GM12878 (cell line): Measurements from ENCODE around the gene SORT1. TPM values are rescaled to one million over a fixed set of nuclear protein-coding genes. Genes with fewer than 3 reads are reported as not detected.

ENCODE experiments used
- ATAC-seq: fragments of 200-7000 bp; cut with Tn5 transposase; 3 replicates; pipeline ENCODE4 v1.9.1; 2020; ENCODE audit warnings: mild to moderate bottlenecking, moderate library complexity
- BruUV-seq: library from RNA; stranded (reverse); fragments of 400-500 nt; replicated peaks from 2 replicates; lab custom pipeline; 2021; lab: Mats Ljungman, UMichigan
- CTCF ChIA-PET: fragments of 300-600 bp; sonication (Branson Sonifier 250); formaldehyde crosslinking; extraction: SDS; loops from one replicate; lab custom pipeline; 2021; ENCODE audit warnings: inconsistent platforms; lab: Yijun Ruan, JAX
- POLR2A ChIA-PET: fragments of 350-600 bp; formaldehyde crosslinking; extraction: SDS; loops from one replicate; lab custom pipeline; 2021; ENCODE audit warnings: inconsistent platforms; lab: Charles Lee
- RAD21 ChIA-PET: fragments of 300-600 bp; sonication (Branson Sonifier 250); formaldehyde crosslinking; loops from one replicate; lab custom pipeline; 2023; ENCODE audit warnings: antibody characterized with exemption; ENCODE audit not compliant: unreplicated experiment; lab: Charles Lee
- SMC1A ChIA-PET: fragments of 300-600 bp; sonication (Branson Sonifier 250); formaldehyde crosslinking; loops from one replicate; lab custom pipeline; 2023; ENCODE audit not compliant: unreplicated experiment, uncharacterized antibody; lab: Charles Lee
- DNase-seq: peaks from one replicate; pipeline ENCODE4 v3.0.0-alpha.2; 2011; ENCODE audit warnings: low read depth, low spot score
- FAIRE-seq: peaks from 3 replicates; lab custom pipeline; 2011; peaks lifted over from hg19 to GRCh38; lab: Jason Lieb, UNC
- H2AFZ ChIP-seq: 2 replicates; pipeline ENCODE4 v1.6.0; 2011; ENCODE audit warnings: low read depth, low read length, control low read depth; ENCODE audit not compliant: control insufficient read depth
- H3K27ac ChIP-seq: 2 replicates; pipeline ENCODE4 v1.5.1; 2011; ENCODE audit warnings: control low read depth; ENCODE audit not compliant: control insufficient read depth, insufficient read depth
- H3K27me3 ChIP-seq, 2 experiments: replicated peaks in 1 of 2; 2 replicates each; pipeline versions ENCODE4 v1.6.0 to v1.6.1; 2011; ENCODE audit warnings: low read length in 1 of 2; ENCODE audit not compliant: control insufficient read depth in 2 of 2, insufficient read depth in 2 of 2
- H3K36me3 ChIP-seq, 2 experiments: 2 replicates each; pipeline ENCODE4 v1.5.1; 2011; ENCODE audit warnings: low read length in 1 of 2; ENCODE audit not compliant: control insufficient read depth in 2 of 2, insufficient read depth in 2 of 2
- H3K4me1 ChIP-seq: 2 replicates; pipeline ENCODE4 v1.6.1; 2011; ENCODE audit warnings: mild to moderate bottlenecking, low read length, moderate library complexity, mixed read lengths; ENCODE audit not compliant: control insufficient read depth, insufficient read depth
- H3K4me2 ChIP-seq: 2 replicates; pipeline ENCODE4 v1.6.0; 2011; ENCODE audit warnings: control low read depth; ENCODE audit not compliant: control insufficient read depth, insufficient read depth
- H3K4me3 ChIP-seq: fragments of 200-600 bp; sonication (generic); 2 replicates; pipeline ENCODE4 v1.5.1; 2016
- H3K79me2 ChIP-seq: 2 replicates; pipeline ENCODE4 v1.6.0; 2011; ENCODE audit warnings: low read length; ENCODE audit not compliant: control insufficient read depth, insufficient read depth
- H3K9ac ChIP-seq: 2 replicates; pipeline ENCODE4 v1.8.0; 2011; ENCODE audit warnings: low read length, control low read depth, mixed read lengths; ENCODE audit not compliant: control insufficient read depth, insufficient read depth
- H3K9me3 ChIP-seq: replicated peaks from 3 replicates; pipeline ENCODE4 v1.5.1; 2011; ENCODE audit warnings: mild to moderate bottlenecking, low read length; ENCODE audit not compliant: control insufficient read depth, insufficient read depth
- H4K20me1 ChIP-seq: 2 replicates; pipeline ENCODE4 v1.6.0; 2011; ENCODE audit not compliant: control insufficient read depth, insufficient read depth
- CBFB ChIP-seq: IDR thresholded peaks from 2 replicates; pipeline ENCODE4 v1.6.1; 2016; ENCODE audit warnings: antibody characterized with exemption, low read depth
- CBX5 ChIP-seq: sonication (generic); IDR thresholded peaks from 2 replicates; pipeline ENCODE4 v1.6.1; 2016; ENCODE audit warnings: low read depth, moderate library complexity, mild to moderate bottlenecking, inconsistent platforms
- DPF2 ChIP-seq: fragments of 450-650 bp; IDR thresholded peaks from 2 replicates; pipeline ENCODE4 v1.6.1; 2017; ENCODE audit warnings: mild to moderate bottlenecking
- E4F1 ChIP-seq: fragments of 450-650 bp; IDR thresholded peaks from 2 replicates; pipeline ENCODE4 v1.6.1; 2018; ENCODE audit warnings: borderline replicate concordance, mild to moderate bottlenecking; ENCODE audit not compliant: partially characterized antibody
- EED ChIP-seq: sonication (generic); IDR thresholded peaks from 2 replicates; pipeline ENCODE4 v1.6.1; 2016; ENCODE audit warnings: antibody characterized with exemption, low read depth
- FOXK2 ChIP-seq: fragments of 450-650 bp; IDR thresholded peaks from 2 replicates; pipeline ENCODE4 v1.6.1; 2017; ENCODE audit warnings: mild to moderate bottlenecking, moderate library complexity
- HCFC1 ChIP-seq: fragments of 150-350 bp; IDR thresholded peaks from 2 replicates; pipeline ENCODE4 v1.6.1; 2014; ENCODE audit warnings: low read length
- HDAC2 ChIP-seq: fragments of 200-600 bp; sonication (generic); IDR thresholded peaks from 2 replicates; pipeline ENCODE4 v1.6.1; 2017
- JUNB ChIP-seq: IDR thresholded peaks from 2 replicates; pipeline ENCODE4 v1.6.1; 2016; ENCODE audit warnings: antibody characterized with exemption, mild to moderate bottlenecking
- KDM1A ChIP-seq: fragments of 200-600 bp; sonication (generic); IDR thresholded peaks from 2 replicates; pipeline ENCODE4 v1.6.1; 2016; ENCODE audit warnings: borderline replicate concordance
- MYC ChIP-seq: IDR thresholded peaks from 2 replicates; pipeline ENCODE4 v1.6.1; 2011; ENCODE audit warnings: mild to moderate bottlenecking, low read length, moderate library complexity, inconsistent platforms; ENCODE audit not compliant: insufficient read depth, insufficient replicate concordance, insufficient read length, severe bottlenecking
- NR2C1 ChIP-seq: fragments of 450-650 bp; IDR thresholded peaks from 2 replicates; pipeline ENCODE4 v1.6.1; 2017; ENCODE audit warnings: antibody characterized with exemption, mild to moderate bottlenecking, moderate library complexity
- NR2C2 ChIP-seq: IDR thresholded peaks from 2 replicates; pipeline ENCODE4 v1.6.1; 2011; ENCODE audit warnings: borderline replicate concordance, low read depth; ENCODE audit not compliant: control insufficient read depth, insufficient read length
- NR2F1 ChIP-seq: fragments of 450-650 bp; conservative IDR thresholded peaks from 2 replicates; pipeline ENCODE4 v1.6.1; 2017; ENCODE audit warnings: mild to moderate bottlenecking
- PAX8 ChIP-seq: fragments of 450-650 bp; IDR thresholded peaks from 2 replicates; pipeline ENCODE4 v1.6.1; 2017; ENCODE audit warnings: mild to moderate bottlenecking, moderate library complexity
- PBX3 ChIP-seq: IDR thresholded peaks from 2 replicates; pipeline ENCODE4 v1.6.1; 2011; ENCODE audit warnings: mild to moderate bottlenecking, low read depth, low read length, moderate library complexity; ENCODE audit not compliant: insufficient replicate concordance
- PML ChIP-seq: IDR thresholded peaks from 2 replicates; pipeline ENCODE4 v1.6.1; 2012; ENCODE audit warnings: low read length, inconsistent platforms
- POU2F2 ChIP-seq: IDR thresholded peaks from 3 replicates; pipeline ENCODE4 v1.6.1; 2011; ENCODE audit warnings: low read depth, mild to moderate bottlenecking, low read length, borderline replicate concordance
- RBBP5 ChIP-seq: fragments of 200-600 bp; sonication (generic); conservative IDR thresholded peaks from 2 replicates; pipeline ENCODE4 v1.6.1; 2016
- SMAD1 ChIP-seq: fragments of 450-650 bp; IDR thresholded peaks from 2 replicates; pipeline ENCODE4 v1.6.1; 2018; ENCODE audit warnings: mild to moderate bottlenecking, low read depth; ENCODE audit not compliant: partially characterized antibody
- SMC3 ChIP-seq: IDR thresholded peaks from 2 replicates; pipeline ENCODE4 v1.6.1; 2011; ENCODE audit warnings: low read length, improper control_type of control experiment, borderline replicate concordance
- SRF ChIP-seq, 2 experiments: IDR thresholded peaks; 2 replicates each; pipeline ENCODE4 v1.6.1; 2011; ENCODE audit warnings: low read depth in 2 of 2, low read length in 2 of 2, mild to moderate bottlenecking in 1 of 2, moderate library complexity in 1 of 2
- ZNF622 ChIP-seq: fragments of 450-650 bp; IDR thresholded peaks from 2 replicates; pipeline ENCODE4 v1.6.1; 2017; ENCODE audit warnings: mild to moderate bottlenecking, inconsistent platforms
- WGBS: methylation state at CpG from one replicate; pipeline ENCODE4 v1.1.6; 2016; ENCODE audit warnings: low lambda C conversion rate; ENCODE audit not compliant: insufficient replicate concordance, insufficient coverage; ENCODE audit errors: missing lambda C conversion rate; 5-methylcytosine and 5-hydroxymethylcytosine counted together
- in situ Hi-C: fragments of 300-500 bp; cut with MboI; formaldehyde crosslinking; loops from 9 replicates; pipeline ENCODE4 v1.14.3; 2018; ENCODE audit warnings: mixed read lengths
- intact Hi-C: fragments of 100-400 bp; cut with micrococcal nuclease; formaldehyde crosslinking; loops from one replicate; pipeline ENCODE4 v1.14.2; 2022; ENCODE audit not compliant: unreplicated experiment
- polyA plus RNA-seq, 11 experiments: library from polyadenylated mRNA; depleted of rRNA in 4 of 11; unstranded in 6 of 11; stranded (reverse) in 5 of 11; fragments of >200 nt; fragmentation: Nextera tagmentation in 4 of 11; fragmentation: Illumina TruSeq in 1 of 11; extraction: Ambion mirVana in 4 of 11; extraction: Trizol in 1 of 11; gene quantifications; 1 replicate in 1 of 11; 2 replicates in 10 of 11; pipeline versions ENCODE4 v1.2.1 to v1.2.3, GENCODE V29; 2011 to 2016; ENCODE audit warnings: inconsistent platforms in 2 of 11, missing spikeins in 2 of 11, low read depth in 1 of 11
- total RNA-seq, 4 experiments: library from RNA; depleted of rRNA in 3 of 4; stranded (reverse); fragments of >200 nt in 3 of 4; fragmentation: Illumina TruSeq in 1 of 4; extraction: Trizol in 1 of 4; gene quantifications; 2 replicates each; pipeline versions ENCODE4 v1.2.1 to v1.2.3, GENCODE V29; 2013 to 2021

The SORT1 gene
- total and polyA plus RNA-seq, 10 of the 15 experiments (the other 5 are each of a cell fraction or from before 2014, with no cell fraction given), result 0.06 to 1.9 (median 0.33) TPM; not detected in 1

DNA sequence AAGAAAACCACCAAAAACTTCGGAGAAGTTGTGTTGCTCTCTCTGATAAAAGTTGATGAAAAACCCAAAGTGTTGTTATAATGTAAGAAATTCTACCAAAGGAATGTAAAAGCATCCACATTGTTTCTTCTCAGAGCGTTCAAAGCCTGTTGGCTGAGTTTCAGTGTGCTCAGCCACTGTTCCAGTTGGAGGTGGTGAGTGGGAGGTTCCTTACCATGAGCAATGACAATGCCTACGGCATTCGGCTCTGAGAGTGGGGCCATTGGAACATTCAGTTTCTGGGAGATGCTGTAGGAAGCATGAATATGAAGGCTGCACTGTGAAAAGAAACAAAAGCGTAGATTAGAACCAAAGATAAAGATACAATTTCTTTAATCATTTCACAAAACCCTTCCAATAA lies 70.4 kb downstream of the SORT1 start (continued):
- TF ChIP-seq SRF (IDR thresholded peaks at IDR 0.05; ENCODE audit: low read depth in 2 of 2, low read length in 2 of 2) (no peak), DPF2 (no peak), PML (no peak), ZNF622 (no peak), RBBP5 (no peak), PAX8 (no peak), SMAD1 (no peak)

DNA sequence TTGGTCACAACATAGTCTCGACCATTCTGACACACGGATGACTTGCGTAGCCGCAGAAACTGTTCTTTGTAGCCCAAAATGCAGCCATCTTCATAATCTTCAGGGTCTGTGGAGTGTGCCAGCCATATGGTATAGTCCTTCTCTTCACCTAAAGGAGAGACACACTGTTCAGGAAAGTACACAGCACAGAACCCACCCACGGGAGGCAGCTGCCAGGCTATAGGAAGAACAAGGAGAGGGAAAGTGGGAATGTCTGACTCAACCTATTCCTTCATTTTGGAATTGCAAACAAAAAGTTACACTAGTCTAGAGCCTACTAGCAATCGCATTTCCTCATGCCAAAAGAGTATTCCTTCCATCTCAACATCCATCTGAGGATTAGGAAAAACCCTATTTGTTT lies 74.7 kb downstream of the SORT1 start:
- H3K36me3 ChIP-seq, result no peaks in the 10 kb centered on the region
- RAD21 ChIA-PET, result interaction anchor here (0.9 kb wide), 1 partner anchor 79 kb away, joined by 4 read pairs; no protein-coding TSS in a partner anchor
- H3K9me3 ChIP-seq, result no peaks in the 10 kb centered on the region
- in situ Hi-C loops, result no loop called here
- H3K9ac ChIP-seq, result no peak overlapping the region
- SMC1A ChIA-PET, result interaction anchor here (0.9 to 1.0 kb wide), 2 partner anchors 55 to 64 kb away, joined by 3 read pairs; no protein-coding TSS in a partner anchor
- no peak for FAIRE-seq
- intact Hi-C loops, result no loop called here
- DNase-seq, result no peak
- H3K4me2 ChIP-seq, result no peak overlapping the region
- CTCF ChIA-PET, result interaction anchor here (1.2 kb wide), 1 partner anchor 13 kb away, joined by 3 read pairs; no protein-coding TSS in a partner anchor
- no peaks in the 10 kb centered on the region for H4K20me1 ChIP-seq
- H3K4me3 ChIP-seq, result no peak overlapping the region
- no peaks in the 10 kb centered on the region for H3K27me3 ChIP-seq
- no peaks in the 10 kb centered on the region for H3K79me2 ChIP-seq
- no peaks in the 10 kb centered on the region for H3K4me1 ChIP-seq
- H2AFZ ChIP-seq, result no peak overlapping the region
- WGBS, result 39% methylated on average over 6 of the region's 6 CpGs
- POLR2A ChIA-PET, result no interaction called here
- BruUV-seq, result no TSS peak
- no peak overlapping the region for H3K27ac ChIP-seq
- ATAC-seq, result no peak
- TF ChIP-seq CBX5, result no peak
- TF ChIP-seq KDM1A, result no peak
- TF ChIP-seq HCFC1, result no peak
- no peak for TF ChIP-seq JUNB
- no peak for TF ChIP-seq EED
- TF ChIP-seq FOXK2, result no peak
- TF ChIP-seq E4F1, result no peak
- TF ChIP-seq NR2F1, result no peak
- TF ChIP-seq POU2F2, result no peak
- no peak for TF ChIP-seq CBFB
- no peak for TF ChIP-seq MYC
- TF ChIP-seq NR2C1, result no peak
- TF ChIP-seq NR2C2, result no peak
- no peak for TF ChIP-seq PBX3
- TF ChIP-seq HDAC2, result no peak
- TF ChIP-seq SRF (IDR thresholded peaks at IDR 0.05; ENCODE audit: low read depth in 2 of 2, low read length in 2 of 2), result no peak
- TF ChIP-seq SMC3, result no peak
